VCaP (cell line): ENCODE measurements around the gene CRYGA.
A peak's percentile ranks its signal among the peaks of the same experiment; 100 is the strongest.
"Not testable (repeated sequence)": the region's sequence is repeated elsewhere in the genome, so short reads cannot be mapped to it uniquely, and the experiment has no call there.

Experiments used
- H3K27ac ChIP-seq: fragments of 450-650 bp; 2 replicates; pipeline ENCODE4 v1.5.1; 2017
- CTCF ChIP-seq: fragments of 450-650 bp; conservative IDR thresholded peaks from 2 replicates; pipeline ENCODE4 v1.5.1; 2017; ENCODE audit warnings: mild to moderate bottlenecking, moderate library complexity

The CRYGA gene

GRCh38 chr2:208142925-208143799 lies 20.2 kb downstream of the CRYGA start:
- no peak for TF ChIP-seq CTCF
- H3K27ac ChIP-seq: peak overlapping the region; percentile 55

- no peak for TF ChIP-seq CTCF
- H3K27ac ChIP-seq: peak overlapping the region; percentile 55
Observed at GRCh38 chr2:208142240-208142924, 21.0 kb downstream of the CRYGA start.

GRCh38 chr2:208139447-208139846 lies 23.9 kb downstream of the CRYGA start:
- no peak for TF ChIP-seq CTCF
- no peak overlapping the region for H3K27ac ChIP-seq

GRCh38 chr2:208138334-208138733 lies 25.1 kb downstream of the CRYGA start:
- not testable (repeated sequence) for H3K27ac ChIP-seq

GRCh38 chr2:208136716-208137094 lies 26.7 kb downstream of the CRYGA start:
- H3K27ac ChIP-seq: no peak overlapping the region
- TF ChIP-seq CTCF: no peak

GRCh38 chr2:208135794-208136715 lies 27.3 kb downstream of the CRYGA start:
- TF ChIP-seq CTCF: no peak
- no peak overlapping the region for H3K27ac ChIP-seq

- peak overlapping the region; percentile 23; the same call in 1 of the 2 replicates for H3K27ac ChIP-seq
- no peak for TF ChIP-seq CTCF
Observed at GRCh38 chr2:208134928-208135586, 28.3 kb downstream of the CRYGA start.
